Left lung (tissue), 10 donors: ENCODE measurements around the gene RTKN2. TPM values are rescaled to one million over a fixed set of nuclear protein-coding genes. Genes with fewer than 3 reads are reported as not detected.

Experiments used
- ATAC-seq: fragments of 200-7000 bp; cut with Tn5 transposase; one replicate; pipeline ENCODE4 v1.9.1; 2020; ENCODE audit warnings: moderate library complexity
- DNase-seq, 4 donors: peaks; one replicate each; pipeline ENCODE4 v3.0.0-alpha.2; 2013 to 2020
- H3K27ac ChIP-seq, 2 donors: fragments of 200-600 bp; sonication (generic) in 1 of 2; one replicate each; pipeline versions ENCODE4 v1.5.0 to v1.8.0; 2020 to 2021
- H3K27me3 ChIP-seq, 2 donors: fragments of 200-600 bp; sonication (generic) in 1 of 2; one replicate each; pipeline versions ENCODE4 v1.5.0 to v1.8.0; 2020 to 2021
- H3K36me3 ChIP-seq, 2 donors: fragments of 200-600 bp; sonication (generic) in 1 of 2; one replicate each; pipeline versions ENCODE4 v1.5.0 to v1.8.0; 2020 to 2021
- H3K4me1 ChIP-seq, 2 donors: fragments of 200-600 bp; one replicate each; pipeline ENCODE4 v1.8.0; 2021
- H3K4me3 ChIP-seq, 2 donors: fragments of 200-600 bp; sonication (generic) in 1 of 2; one replicate each; pipeline versions ENCODE4 v1.5.0 to v1.8.0; 2020 to 2021; ENCODE audit warnings: mild to moderate bottlenecking in 1 of 2
- H3K9me3 ChIP-seq, 2 donors: fragments of 200-600 bp; sonication (generic) in 1 of 2; one replicate each; pipeline versions ENCODE4 v1.5.0 to v1.8.0; 2020 to 2021
- intact Hi-C, 2 donors: fragments of 100-400 bp; cut with DNase I; formaldehyde crosslinking; loops; one replicate each; pipeline versions ENCODE4 v1.11.2 to v1.14.2; 2022
- polyA plus RNA-seq, 6 donors: library from polyadenylated mRNA; unstranded; fragments of 120-200 nt; gene quantifications; one replicate each; pipeline ENCODE4 v1.2.1, GENCODE V29; 2013; ENCODE audit not compliant: insufficient read length in 6 of 6
- total RNA-seq, 2 donors: library from RNA; stranded (reverse); fragmentation: NEBNext Ultra II Directional; extraction: Animal tissue kit (Norgen Biotek cat#: 25700); gene quantifications; one replicate each; pipeline ENCODE4 v1.2.1, GENCODE V29; 2021
- TF ChIP-seq, protein P1 (sequence below), 2 donors: fragments of 200-600 bp; sonication (generic) in 1 of 2; IDR thresholded peaks; one replicate each; pipeline versions ENCODE4 v1.5.0 to v1.8.0; 2021; ENCODE audit warnings: antibody characterized with exemption in 2 of 2
- donor health status: DM: no; HTN: yes; CAD: no.
- donor health status: DM: no; HTN: no; CAD: no.

RTKN2 gene
- total and polyA plus RNA-seq, 8 donors, result 5.7 to 17.1 (median 11.2) TPM

- H3K27me3 ChIP-seq, result no peaks in the 10 kb centered on the region
- H3K27ac ChIP-seq, result peak overlapping the region; percentile 6 to 33
- no peaks in the 10 kb centered on the region for H3K4me1 ChIP-seq
- H3K9me3 ChIP-seq, result no peaks in the 10 kb centered on the region
- H3K4me3 ChIP-seq, result no peak overlapping the region
- ATAC-seq (no peak), DNase-seq (no peak)
- intact Hi-C loops, result no loop called here
- TF ChIP-seq, protein P1, sequence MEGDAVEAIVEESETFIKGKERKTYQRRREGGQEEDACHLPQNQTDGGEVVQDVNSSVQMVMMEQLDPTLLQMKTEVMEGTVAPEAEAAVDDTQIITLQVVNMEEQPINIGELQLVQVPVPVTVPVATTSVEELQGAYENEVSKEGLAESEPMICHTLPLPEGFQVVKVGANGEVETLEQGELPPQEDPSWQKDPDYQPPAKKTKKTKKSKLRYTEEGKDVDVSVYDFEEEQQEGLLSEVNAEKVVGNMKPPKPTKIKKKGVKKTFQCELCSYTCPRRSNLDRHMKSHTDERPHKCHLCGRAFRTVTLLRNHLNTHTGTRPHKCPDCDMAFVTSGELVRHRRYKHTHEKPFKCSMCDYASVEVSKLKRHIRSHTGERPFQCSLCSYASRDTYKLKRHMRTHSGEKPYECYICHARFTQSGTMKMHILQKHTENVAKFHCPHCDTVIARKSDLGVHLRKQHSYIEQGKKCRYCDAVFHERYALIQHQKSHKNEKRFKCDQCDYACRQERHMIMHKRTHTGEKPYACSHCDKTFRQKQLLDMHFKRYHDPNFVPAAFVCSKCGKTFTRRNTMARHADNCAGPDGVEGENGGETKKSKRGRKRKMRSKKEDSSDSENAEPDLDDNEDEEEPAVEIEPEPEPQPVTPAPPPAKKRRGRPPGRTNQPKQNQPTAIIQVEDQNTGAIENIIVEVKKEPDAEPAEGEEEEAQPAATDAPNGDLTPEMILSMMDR (IDR thresholded peaks at IDR 0.05), result no peak
- H3K36me3 ChIP-seq, result no peaks in the 10 kb centered on the region
Measured at GRCh38 chr10:62231805-62232204, 36.8 kb downstream of the RTKN2 start.

- no peaks in the 10 kb centered on the region for H3K4me1 ChIP-seq
- H3K9me3 ChIP-seq, result no peaks in the 10 kb centered on the region
- H3K27ac ChIP-seq, result peak overlapping the region; percentile 6 to 33
- no peaks in the 10 kb centered on the region for H3K27me3 ChIP-seq
- no peaks in the 10 kb centered on the region for H3K36me3 ChIP-seq
- ATAC-seq (peak; percentile 45), DNase-seq (no peak)
- TF ChIP-seq, protein P1 (IDR thresholded peaks at IDR 0.05), result no peak
- no peak overlapping the region for H3K4me3 ChIP-seq
- intact Hi-C loops, result no loop called here
Measured at GRCh38 chr10:62231371-62231770, 37.3 kb downstream of the RTKN2 start.

GRCh38 chr10:62230344-62231121 lies 38.1 kb downstream of the RTKN2 start:
- Histone ChIP-seq H3K4me3 (no peak overlapping the region), H3K27ac (peak overlapping the region in 1 of 2 donors; percentile 1), H3K9me3 (no peaks in the 10 kb centered on the region), H3K4me1 (no peaks in the 10 kb centered on the region), H3K36me3 (no peaks in the 10 kb centered on the region), H3K27me3 (no peaks in the 10 kb centered on the region)
- TF ChIP-seq, protein P1 (IDR thresholded peaks at IDR 0.05), result no peak
- intact Hi-C loops, result no loop called here
- ATAC-seq (no peak), DNase-seq (no peak)

GRCh38 chr10:62225362-62225761 lies 43.3 kb downstream of the RTKN2 start:
- Histone ChIP-seq H3K9me3 (no peaks in the 10 kb centered on the region), H3K27ac (no peak overlapping the region), H3K4me3 (no peak overlapping the region), H3K36me3 (no peaks in the 10 kb centered on the region), H3K27me3 (no peaks in the 10 kb centered on the region), H3K4me1 (no peaks in the 10 kb centered on the region)
- no peak for DNase-seq
- intact Hi-C loops, result no loop called here
- TF ChIP-seq, protein P1 (IDR thresholded peaks at IDR 0.05), result no peak
- ATAC-seq, result no peak

- intact Hi-C loops, result no loop called here
- TF ChIP-seq, protein P1 (IDR thresholded peaks at IDR 0.05), result no peak
- H3K27me3 ChIP-seq, result no peaks in the 10 kb centered on the region
- DNase-seq (no peak), ATAC-seq (peak; percentile 50)
- no peaks in the 10 kb centered on the region for H3K4me1 ChIP-seq
- H3K9me3 ChIP-seq, result no peaks in the 10 kb centered on the region
- no peaks in the 10 kb centered on the region for H3K36me3 ChIP-seq
- no peak overlapping the region for H3K27ac ChIP-seq
- H3K4me3 ChIP-seq, result no peak overlapping the region
Measured at GRCh38 chr10:62224606-62225005, 44.0 kb downstream of the RTKN2 start.
